H1 (cell line): ENCODE data around the gene DUSP23. TPM values are rescaled to one million over a fixed set of nuclear protein-coding genes. Genes with fewer than 3 reads are reported as not detected.

Experiments used
- CTCF ChIA-PET: fragments of 300-600 bp; sonication (Branson Sonifier 250); formaldehyde crosslinking; loops from one replicate; lab custom pipeline; 2021; ENCODE audit not compliant: partially characterized antibody; lab: Charles Lee
- POLR2A ChIA-PET: fragments of 300-600 bp; sonication (Branson Sonifier 250); formaldehyde crosslinking; loops from one replicate; lab custom pipeline; 2021; ENCODE audit warnings: inconsistent platforms; ENCODE audit not compliant: partially characterized antibody; lab: Charles Lee
- DNase-seq, 2 experiments: peaks; one replicate each; pipeline versions ENCODE4 v3.0.0 to v3.0.0-alpha.2; 2010 to 2022; ENCODE audit warnings: low spot score in 2 of 2, low read depth in 1 of 2, mixed read lengths in 1 of 2
- FAIRE-seq: peaks from 2 replicates; lab custom pipeline; 2011; peaks lifted over from hg19 to GRCh38; lab: Jason Lieb, UNC
- H2AFZ ChIP-seq: 2 replicates; pipeline ENCODE4 v1.8.1; 2012; ENCODE audit warnings: low read length, inconsistent platforms
- H2AK5ac ChIP-seq: 2 replicates; pipeline ENCODE4 v1.6.1; 2013; ENCODE audit warnings: low read depth, low read length
- H2BK120ac ChIP-seq: replicated peaks from 2 replicates; pipeline ENCODE3; 2013; ENCODE audit warnings: low read depth, low read length, inconsistent platforms
- H2BK12ac ChIP-seq: 2 replicates; pipeline ENCODE4 v1.6.1; 2013; ENCODE audit warnings: low read depth, low read length
- H2BK15ac ChIP-seq: 2 replicates; pipeline ENCODE4 v1.6.1; 2013; ENCODE audit warnings: low read length
- H2BK20ac ChIP-seq: 2 replicates; pipeline ENCODE4 v1.6.1; 2013; ENCODE audit warnings: low read length
- H2BK5ac ChIP-seq: 2 replicates; pipeline ENCODE4 v1.6.1; 2013; ENCODE audit warnings: low read depth, low read length
- H3K14ac ChIP-seq: 2 replicates; pipeline ENCODE4 v1.6.1; 2013; ENCODE audit warnings: inconsistent platforms; ENCODE audit not compliant: insufficient read length
- H3K18ac ChIP-seq: 2 replicates; pipeline ENCODE4 v1.6.1; 2013; ENCODE audit warnings: low read length; ENCODE audit errors: extremely low read depth
- H3K23ac ChIP-seq: 2 replicates; pipeline ENCODE4 v1.6.1; 2013; ENCODE audit warnings: inconsistent platforms; ENCODE audit not compliant: insufficient read length
- H3K23me2 ChIP-seq: 2 replicates; pipeline ENCODE4 v1.6.1; 2013; ENCODE audit warnings: low read depth, low read length
- H3K27ac ChIP-seq: 2 replicates; pipeline ENCODE4 v1.6.1; 2011; ENCODE audit warnings: low read depth, low read length, inconsistent platforms
- H3K27me3 ChIP-seq, 4 experiments: replicated peaks in 1 of 4; 1 replicate in 1 of 4; 2 replicates in 3 of 4; pipeline versions ENCODE4 v1.6.1 to v1.8.1; 2011 to 2013; ENCODE audit warnings: low read length in 3 of 4, mild to moderate bottlenecking in 3 of 4, inconsistent platforms in 2 of 4, mixed read lengths in 2 of 4, moderate library complexity in 1 of 4; ENCODE audit not compliant: control insufficient read depth in 3 of 4, insufficient read depth in 3 of 4; ENCODE audit errors: extremely low read depth in 1 of 4
- H3K36me3 ChIP-seq, 4 experiments: 2 replicates each; pipeline versions ENCODE4 v1.6.1 to v1.8.1; 2011 to 2013; ENCODE audit warnings: mild to moderate bottlenecking in 4 of 4, low read length in 3 of 4, moderate library complexity in 2 of 4, control low read depth in 1 of 4, inconsistent platforms in 1 of 4; ENCODE audit not compliant: insufficient read depth in 4 of 4, control insufficient read depth in 2 of 4
- H3K4ac ChIP-seq: replicated peaks from 2 replicates; pipeline ENCODE3; 2013; ENCODE audit warnings: low read length, low read depth, mixed read lengths, inconsistent platforms; ENCODE audit not compliant: insufficient read length
- H3K4me1 ChIP-seq, 4 experiments: replicated peaks in 1 of 4; 1 replicate in 1 of 4; 2 replicates in 3 of 4; pipeline versions ENCODE4 v1.6.1 to v1.8.1; 2011 to 2013; ENCODE audit warnings: low read length in 3 of 4, inconsistent platforms in 2 of 4, mixed read lengths in 1 of 4; ENCODE audit not compliant: insufficient read depth in 4 of 4, control insufficient read depth in 3 of 4
- H3K4me2 ChIP-seq, 2 experiments: 2 replicates each; pipeline versions ENCODE4 v1.6.1 to v1.8.1; 2011 to 2013; ENCODE audit warnings: low read depth in 2 of 2, low read length in 2 of 2, control low read depth in 1 of 2, inconsistent platforms in 1 of 2, mild to moderate bottlenecking in 1 of 2; ENCODE audit not compliant: insufficient read depth in 1 of 2
- H3K4me3 ChIP-seq, 4 experiments: fragments of 200-600, 300-600 bp in 1 of 4; sonication (generic), shearing (Covaris generic), sonication (Bioruptor Twin) in 1 of 4; 2 replicates each; pipeline versions ENCODE4 v1.5.1 to v1.8.1; 2011 to 2016; ENCODE audit warnings: low read length in 4 of 4, low read depth in 3 of 4, control low read depth in 2 of 4, inconsistent platforms in 2 of 4, mild to moderate bottlenecking in 2 of 4, mixed read lengths in 1 of 4, moderate library complexity in 1 of 4; ENCODE audit not compliant: insufficient read depth in 2 of 4; ENCODE audit errors: extremely low read depth in 1 of 4
- H3K56ac ChIP-seq: replicated peaks from 2 replicates; pipeline ENCODE3; 2013; ENCODE audit warnings: low read depth, mild to moderate bottlenecking, mixed read lengths, low read length, inconsistent platforms; ENCODE audit not compliant: insufficient read length
- H3K79me1 ChIP-seq: 2 replicates; pipeline ENCODE4 v1.6.1; 2013; ENCODE audit warnings: low read depth, low read length, control low read depth
- H3K79me2 ChIP-seq, 2 experiments: 2 replicates each; pipeline versions ENCODE4 v1.6.1 to v1.8.1; 2012 to 2013; ENCODE audit warnings: low read length in 2 of 2, mild to moderate bottlenecking in 2 of 2, inconsistent platforms in 1 of 2; ENCODE audit not compliant: insufficient read depth in 2 of 2, control insufficient read depth in 1 of 2
- H3K9ac ChIP-seq, 4 experiments: replicated peaks in 1 of 4; 1 replicate in 1 of 4; 2 replicates in 3 of 4; pipeline versions ENCODE4 v1.6.1 to v1.8.1; 2011 to 2013; ENCODE audit warnings: low read depth in 3 of 4, low read length in 3 of 4, control low read depth in 2 of 4, mild to moderate bottlenecking in 2 of 4, moderate library complexity in 2 of 4, inconsistent platforms in 1 of 4; ENCODE audit errors: extremely low read depth in 1 of 4
- H3K9me3 ChIP-seq, 2 experiments: 2 replicates each; pipeline versions ENCODE4 v1.6.1 to v1.8.1; 2012 to 2013; ENCODE audit warnings: mild to moderate bottlenecking in 2 of 2, moderate library complexity in 2 of 2, control low read depth in 1 of 2, inconsistent platforms in 1 of 2, low read depth in 1 of 2, low read length in 1 of 2, mixed read lengths in 1 of 2; ENCODE audit not compliant: insufficient read depth in 2 of 2
- H4K20me1 ChIP-seq, 2 experiments: replicated peaks in 1 of 2; 2 replicates each; pipeline versions ENCODE3 to v1.8.1; 2011 to 2013; ENCODE audit warnings: inconsistent platforms in 2 of 2, low read length in 2 of 2, mild to moderate bottlenecking in 1 of 2; ENCODE audit not compliant: insufficient read depth in 2 of 2, control insufficient read depth in 1 of 2
- H4K5ac ChIP-seq: 2 replicates; pipeline ENCODE4 v1.6.1; 2013; ENCODE audit warnings: low read length, low read depth, mixed read lengths, inconsistent platforms; ENCODE audit not compliant: insufficient read length
- H4K8ac ChIP-seq: 2 replicates; pipeline ENCODE4 v1.8.0; 2013; ENCODE audit warnings: mild to moderate bottlenecking, moderate library complexity, low read length, inconsistent platforms; ENCODE audit not compliant: insufficient read depth; ENCODE audit errors: extremely low read depth
- H4K91ac ChIP-seq: replicated peaks from 2 replicates; pipeline ENCODE3; 2013; ENCODE audit warnings: low read length, mixed read lengths, inconsistent platforms; ENCODE audit not compliant: insufficient read length
- CHD1 ChIP-seq: IDR thresholded peaks from 2 replicates; pipeline ENCODE4 v1.6.1; 2012; ENCODE audit warnings: low read depth, low read length, improper control_type of control experiment
- CREB1 ChIP-seq: IDR thresholded peaks from 2 replicates; pipeline ENCODE4 v1.6.1; 2012; ENCODE audit warnings: inconsistent platforms
- EGR1 ChIP-seq: IDR thresholded peaks from 2 replicates; pipeline ENCODE4 v1.6.1; 2011; ENCODE audit warnings: low read depth, low read length, borderline replicate concordance
- EZH2 ChIP-seq: fragments of 200-600 bp; sonication (generic); IDR thresholded peaks from 2 replicates; pipeline ENCODE4 v1.7.1; 2012; ENCODE audit warnings: low read depth, mild to moderate bottlenecking, moderate library complexity, low read length, inconsistent platforms; ENCODE audit not compliant: severe bottlenecking
- JUN ChIP-seq: IDR thresholded peaks from 2 replicates; pipeline ENCODE4 v1.6.1; 2011; ENCODE audit warnings: low read depth, mild to moderate bottlenecking, improper control_type of control experiment, low read length
- KDM4A ChIP-seq: IDR thresholded peaks from one replicate; pipeline ENCODE4 v1.7.1; 2012; ENCODE audit warnings: low read depth, mild to moderate bottlenecking, moderate library complexity, low read length, inconsistent platforms; ENCODE audit not compliant: severe bottlenecking
- RBBP5 ChIP-seq: IDR thresholded peaks from 2 replicates; pipeline ENCODE4 v1.7.1; 2012; ENCODE audit warnings: low read depth, mild to moderate bottlenecking, inconsistent platforms, low read length, moderate library complexity, borderline replicate concordance
- WGBS, 2 experiments: shearing (Covaris generic) in 1 of 2; methylation state at CpG; one replicate each; pipeline versions ENCODE4 v1.1.6 to v1.1.7; 2013 to 2015; ENCODE audit warnings: low lambda C conversion rate in 2 of 2, mixed read lengths in 2 of 2, inconsistent platforms in 1 of 2, low coverage in 1 of 2, missing lambda C conversion rate in 1 of 2; ENCODE audit not compliant: insufficient replicate concordance in 2 of 2, insufficient coverage in 1 of 2, insufficient read length in 1 of 2; ENCODE audit errors: extremely low coverage in 1 of 2, missing lambda C conversion rate in 1 of 2; 5-methylcytosine and 5-hydroxymethylcytosine counted together
- polyA plus RNA-seq, 7 experiments: library from polyadenylated mRNA; depleted of rRNA in 3 of 7; stranded (reverse) in 5 of 7; unstranded in 2 of 7; fragments of >200 nt in 5 of 7; fragments of 200-250 nt in 2 of 7; gene quantifications; 1 replicate in 5 of 7; 2 replicates in 1 of 7; 4 replicates in 1 of 7; pipeline versions ENCODE4 v1.2.1 to v1.2.3, GENCODE V29; 2011 to 2013; ENCODE audit warnings: missing spikeins in 2 of 7, mixed read lengths in 2 of 7
- total RNA-seq: library from RNA; stranded (reverse); fragmentation: NEBNext Ultra II Directional; extraction: Animal tissue kit (Norgen Biotek cat#: 25700); gene quantifications from 2 replicates; pipeline ENCODE4 v1.2.1, GENCODE V29; 2021
- TF ChIP-seq, protein P1 (sequence below), 3 experiments: IDR thresholded peaks; 1 replicate in 2 of 3; 2 replicates in 1 of 3; pipeline versions ENCODE4 v1.5.1 to v1.6.1; 2011; ENCODE audit warnings: low read length in 3 of 3, mild to moderate bottlenecking in 3 of 3, inconsistent platforms in 2 of 3, low read depth in 1 of 3, moderate library complexity in 1 of 3; ENCODE audit not compliant: insufficient read depth in 1 of 3; ENCODE audit errors: control extremely low read depth in 1 of 3
- TF ChIP-seq, protein P2 (sequence below): IDR thresholded peaks from 2 replicates; pipeline ENCODE4 v1.6.1; 2011; ENCODE audit warnings: low read length, improper control_type of control experiment

Gene DUSP23
- total and polyA plus RNA-seq, 2 of the 8 experiments (the other 6 are each of a cell fraction or from before 2014, with no cell fraction given), result 45.8 to 80.1 TPM

DNA sequence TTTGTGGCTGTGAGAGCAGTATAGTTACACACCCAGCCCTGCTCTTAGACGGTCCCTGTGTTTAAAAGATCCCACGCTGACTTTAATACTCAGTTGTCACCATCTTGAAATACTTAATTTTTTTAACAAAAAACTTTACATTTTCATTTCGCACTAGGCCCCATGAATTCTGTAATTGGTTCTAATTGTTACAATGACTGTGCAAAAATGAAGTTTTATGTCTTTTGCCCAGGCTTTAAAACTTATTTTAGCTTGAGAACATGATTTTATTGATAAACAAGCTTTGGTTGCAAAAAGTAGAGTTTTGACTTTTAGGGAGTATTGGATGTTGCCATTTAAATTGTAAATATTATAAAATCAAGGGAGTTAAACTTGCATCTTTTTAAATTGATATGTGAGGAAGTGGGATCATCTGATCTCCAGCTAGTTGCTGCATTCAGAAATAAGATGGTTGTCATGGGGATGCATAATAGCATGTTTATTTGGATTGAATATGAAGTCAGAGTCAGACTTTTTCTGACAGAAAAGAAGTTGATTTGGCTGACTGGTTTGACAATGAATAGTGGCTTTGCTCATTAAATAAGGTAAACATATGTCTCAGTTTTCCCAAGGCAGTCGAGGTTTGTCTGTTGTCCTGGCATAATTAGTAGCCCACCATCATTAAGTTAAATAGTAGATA lies 43.4 kb upstream of the DUSP23 start:
- Histone ChIP-seq H3K23ac (no peak overlapping the region), H3K9ac (no peak overlapping the region), H3K9me3 (peaks cover 0 to 10% of the 10 kb centered on the region in 2 experiments; a peak in 1 of 4 replicates), H4K8ac (no peak overlapping the region), H4K20me1 (no peaks in the 10 kb centered on the region), H2BK120ac (no peak overlapping the region), H2AK5ac (no peak overlapping the region), H3K27me3 (no peaks in the 10 kb centered on the region), H2BK12ac (no peak overlapping the region), H3K79me1 (no peaks in the 10 kb centered on the region), H2BK5ac (no peak overlapping the region), H4K5ac (no peak overlapping the region), H3K4ac (no peak overlapping the region), H3K27ac (no peak overlapping the region), H2AFZ (no peak overlapping the region), H3K14ac (no peak overlapping the region), H3K79me2 (no peaks in the 10 kb centered on the region), H3K4me3 (no peak overlapping the region), H3K23me2 (no peaks in the 10 kb centered on the region), H3K36me3 (no peaks in the 10 kb centered on the region), H2BK15ac (no peak overlapping the region), H3K18ac (no peak overlapping the region), H3K4me2 (no peak overlapping the region), H3K56ac (no peak overlapping the region), H2BK20ac (no peak overlapping the region), H4K91ac (no peak overlapping the region), H3K4me1 (no peaks in the 10 kb centered on the region)
- FAIRE-seq (no peak), DNase-seq (no peak)
- POLR2A ChIA-PET, result no interaction called here
- WGBS, 2 experiments, result 84% methylated on average over 4 of the region's 4 CpGs; no CpG with 5 or more reads in 1 of the 2 experiments
- CTCF ChIA-PET, result interaction anchor here (1.2 kb wide), 1 partner anchor 12 kb away, joined by 3 read pairs; no protein-coding TSS in a partner anchor
- TF ChIP-seq JUN, result no peak
- TF ChIP-seq, protein P1, sequence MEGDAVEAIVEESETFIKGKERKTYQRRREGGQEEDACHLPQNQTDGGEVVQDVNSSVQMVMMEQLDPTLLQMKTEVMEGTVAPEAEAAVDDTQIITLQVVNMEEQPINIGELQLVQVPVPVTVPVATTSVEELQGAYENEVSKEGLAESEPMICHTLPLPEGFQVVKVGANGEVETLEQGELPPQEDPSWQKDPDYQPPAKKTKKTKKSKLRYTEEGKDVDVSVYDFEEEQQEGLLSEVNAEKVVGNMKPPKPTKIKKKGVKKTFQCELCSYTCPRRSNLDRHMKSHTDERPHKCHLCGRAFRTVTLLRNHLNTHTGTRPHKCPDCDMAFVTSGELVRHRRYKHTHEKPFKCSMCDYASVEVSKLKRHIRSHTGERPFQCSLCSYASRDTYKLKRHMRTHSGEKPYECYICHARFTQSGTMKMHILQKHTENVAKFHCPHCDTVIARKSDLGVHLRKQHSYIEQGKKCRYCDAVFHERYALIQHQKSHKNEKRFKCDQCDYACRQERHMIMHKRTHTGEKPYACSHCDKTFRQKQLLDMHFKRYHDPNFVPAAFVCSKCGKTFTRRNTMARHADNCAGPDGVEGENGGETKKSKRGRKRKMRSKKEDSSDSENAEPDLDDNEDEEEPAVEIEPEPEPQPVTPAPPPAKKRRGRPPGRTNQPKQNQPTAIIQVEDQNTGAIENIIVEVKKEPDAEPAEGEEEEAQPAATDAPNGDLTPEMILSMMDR (IDR thresholded peaks at IDR 0.05; ENCODE audit: control extremely low read depth in 1 of 3, insufficient read depth in 1 of 3, low read depth in 1 of 3, low read length in 3 of 3), result no peak
- TF ChIP-seq RBBP5, result no peak
- TF ChIP-seq CHD1, result no peak
- no peak for TF ChIP-seq EZH2
- TF ChIP-seq CREB1, result no peak
- TF ChIP-seq KDM4A, result no peak
- TF ChIP-seq EGR1, result no peak
- TF ChIP-seq, protein P2, sequence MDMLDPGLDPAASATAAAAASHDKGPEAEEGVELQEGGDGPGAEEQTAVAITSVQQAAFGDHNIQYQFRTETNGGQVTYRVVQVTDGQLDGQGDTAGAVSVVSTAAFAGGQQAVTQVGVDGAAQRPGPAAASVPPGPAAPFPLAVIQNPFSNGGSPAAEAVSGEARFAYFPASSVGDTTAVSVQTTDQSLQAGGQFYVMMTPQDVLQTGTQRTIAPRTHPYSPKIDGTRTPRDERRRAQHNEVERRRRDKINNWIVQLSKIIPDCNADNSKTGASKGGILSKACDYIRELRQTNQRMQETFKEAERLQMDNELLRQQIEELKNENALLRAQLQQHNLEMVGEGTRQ, result no peak
